Lung (tissue), 12 donors: ENCODE measurements around the gene SLX4. TPM values are rescaled to one million over a fixed set of nuclear protein-coding genes. Genes with fewer than 3 reads are reported as not detected.

ENCODE experiments used
- ATAC-seq: fragments of 200-7000 bp; cut with Tn5 transposase; one replicate; pipeline ENCODE4 v1.9.1; 2020; ENCODE audit warnings: moderate number of reproducible peaks; ENCODE audit not compliant: insufficient read depth, low FRiP score
- DNase-seq, 3 donors: peaks; one replicate each; pipeline ENCODE4 v3.0.0-alpha.2; 2013 to 2017
- H3K27ac ChIP-seq, 2 donors: one replicate each; pipeline ENCODE4 v1.5.1; 2013; ENCODE audit warnings: mild to moderate bottlenecking in 2 of 2, moderate library complexity in 2 of 2, control low read depth in 1 of 2, inconsistent platforms in 1 of 2, low read depth in 1 of 2, low read length in 1 of 2
- H3K27me3 ChIP-seq, 3 donors: one replicate each; pipeline ENCODE4 v1.5.1; 2013; ENCODE audit warnings: low read length in 2 of 3; ENCODE audit not compliant: control insufficient read depth in 3 of 3, insufficient read depth in 3 of 3
- H3K36me3 ChIP-seq, 4 donors: one replicate each; pipeline ENCODE4 v1.5.1; 2013; ENCODE audit warnings: low read length in 4 of 4, mild to moderate bottlenecking in 1 of 4, moderate library complexity in 1 of 4; ENCODE audit not compliant: control insufficient read depth in 4 of 4, insufficient read depth in 4 of 4
- H3K4me1 ChIP-seq, 5 donors: one replicate each; pipeline ENCODE4 v1.5.1; 2013; ENCODE audit warnings: low read length in 5 of 5, mild to moderate bottlenecking in 2 of 5, moderate library complexity in 1 of 5; ENCODE audit not compliant: control insufficient read depth in 5 of 5, insufficient read depth in 5 of 5
- H3K4me3 ChIP-seq: one replicate; pipeline ENCODE4 v1.5.1; 2013; ENCODE audit warnings: mild to moderate bottlenecking, control low read depth, moderate library complexity
- H3K9ac ChIP-seq, 2 donors: one replicate each; pipeline ENCODE4 v1.5.1; 2013; ENCODE audit warnings: low read length in 2 of 2, control low read depth in 1 of 2; ENCODE audit not compliant: insufficient read depth in 1 of 2
- H3K9me3 ChIP-seq, 4 donors: one replicate each; pipeline ENCODE4 v1.5.1; 2013; ENCODE audit warnings: low read length in 3 of 4, mild to moderate bottlenecking in 1 of 4, moderate library complexity in 1 of 4; ENCODE audit not compliant: control insufficient read depth in 4 of 4, insufficient read depth in 3 of 4
- WGBS, 2 donors: extraction: QIAGEN DNeasy Blood & Tissue Kit; methylation state at CpG; one replicate each; pipeline ENCODE4 v1.1.7; 2013; 5-methylcytosine and 5-hydroxymethylcytosine counted together
- polyA plus RNA-seq, 2 donors: library from polyadenylated mRNA; stranded (reverse); fragments of 200-250 nt; gene quantifications; one replicate each; pipeline ENCODE4 v1.2.1, GENCODE V29; 2013
- total RNA-seq, 2 donors: library from RNA; depleted of rRNA in 1 of 2; stranded (reverse); fragments of >200 nt in 1 of 2; gene quantifications; one replicate each; pipeline ENCODE4 v1.2.1, GENCODE V29; 2014 to 2021
- TF ChIP-seq, protein P1 (sequence below): IDR thresholded peaks from 2 replicates; pipeline ENCODE4 v1.5.1; 2012; ENCODE audit warnings: mild to moderate bottlenecking; ENCODE audit errors: control extremely low read depth, extremely low read depth
- donor health status: control.
- donor health status: control.
- donor health status: Bipolar disorder and iron deficiency.
- donor health status: healthy.
- donor health status: DM: yes; HTN: yes; CAD: no.

Gene SLX4
- total and polyA plus RNA-seq, 4 donors: 2.4 to 7.0 (median 3.7) TPM

DNA sequence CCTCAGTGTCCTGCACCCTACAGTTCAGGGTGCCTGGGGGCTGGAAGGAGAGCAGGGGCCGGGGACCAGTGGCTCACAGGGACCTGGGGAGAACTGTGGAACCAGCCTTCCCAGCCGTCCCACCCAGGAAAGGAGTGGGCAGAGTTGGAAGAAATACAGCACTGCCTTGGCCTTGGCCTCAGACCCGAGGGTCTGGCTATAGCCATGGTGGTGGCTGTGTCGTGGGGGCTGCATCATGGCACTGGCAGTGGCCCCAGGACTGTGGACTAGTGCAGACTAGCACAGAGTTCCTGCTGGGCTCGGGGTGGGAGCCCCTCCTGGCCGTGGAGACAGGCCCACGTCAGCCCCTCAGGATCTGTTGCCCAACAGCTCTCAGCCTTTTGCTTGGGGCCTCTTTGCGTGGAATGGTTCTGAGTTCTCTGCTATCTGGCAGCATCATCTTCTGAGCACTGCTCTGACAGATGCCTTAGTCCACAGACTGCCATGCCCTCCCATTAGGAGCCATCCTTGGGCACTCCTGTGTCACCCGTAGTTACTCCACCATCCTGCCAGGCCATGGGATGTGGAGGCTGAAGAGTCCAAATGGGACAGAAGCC, 30.5 kb upstream of the SLX4 start:
- no peak overlapping the region for H3K4me3 ChIP-seq
- no peak for DNase-seq
- no peak overlapping the region for H3K9ac ChIP-seq
- H3K4me1 ChIP-seq: peaks cover 0 to 12% (median 8%) of the 10 kb centered on the region in 5 donors
- H3K27me3 ChIP-seq: no peaks in the 10 kb centered on the region
- TF ChIP-seq, protein P1, sequence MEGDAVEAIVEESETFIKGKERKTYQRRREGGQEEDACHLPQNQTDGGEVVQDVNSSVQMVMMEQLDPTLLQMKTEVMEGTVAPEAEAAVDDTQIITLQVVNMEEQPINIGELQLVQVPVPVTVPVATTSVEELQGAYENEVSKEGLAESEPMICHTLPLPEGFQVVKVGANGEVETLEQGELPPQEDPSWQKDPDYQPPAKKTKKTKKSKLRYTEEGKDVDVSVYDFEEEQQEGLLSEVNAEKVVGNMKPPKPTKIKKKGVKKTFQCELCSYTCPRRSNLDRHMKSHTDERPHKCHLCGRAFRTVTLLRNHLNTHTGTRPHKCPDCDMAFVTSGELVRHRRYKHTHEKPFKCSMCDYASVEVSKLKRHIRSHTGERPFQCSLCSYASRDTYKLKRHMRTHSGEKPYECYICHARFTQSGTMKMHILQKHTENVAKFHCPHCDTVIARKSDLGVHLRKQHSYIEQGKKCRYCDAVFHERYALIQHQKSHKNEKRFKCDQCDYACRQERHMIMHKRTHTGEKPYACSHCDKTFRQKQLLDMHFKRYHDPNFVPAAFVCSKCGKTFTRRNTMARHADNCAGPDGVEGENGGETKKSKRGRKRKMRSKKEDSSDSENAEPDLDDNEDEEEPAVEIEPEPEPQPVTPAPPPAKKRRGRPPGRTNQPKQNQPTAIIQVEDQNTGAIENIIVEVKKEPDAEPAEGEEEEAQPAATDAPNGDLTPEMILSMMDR: no peak
- 90 to 95% methylated on average over 9 of the region's 9 CpGs for WGBS, 2 donors
- no peak overlapping the region for H3K27ac ChIP-seq
- ATAC-seq: no peak
- no peaks in the 10 kb centered on the region for H3K9me3 ChIP-seq
- peaks cover 0 to 12% (median 3%) of the 10 kb centered on the region in 4 donors for H3K36me3 ChIP-seq

DNA sequence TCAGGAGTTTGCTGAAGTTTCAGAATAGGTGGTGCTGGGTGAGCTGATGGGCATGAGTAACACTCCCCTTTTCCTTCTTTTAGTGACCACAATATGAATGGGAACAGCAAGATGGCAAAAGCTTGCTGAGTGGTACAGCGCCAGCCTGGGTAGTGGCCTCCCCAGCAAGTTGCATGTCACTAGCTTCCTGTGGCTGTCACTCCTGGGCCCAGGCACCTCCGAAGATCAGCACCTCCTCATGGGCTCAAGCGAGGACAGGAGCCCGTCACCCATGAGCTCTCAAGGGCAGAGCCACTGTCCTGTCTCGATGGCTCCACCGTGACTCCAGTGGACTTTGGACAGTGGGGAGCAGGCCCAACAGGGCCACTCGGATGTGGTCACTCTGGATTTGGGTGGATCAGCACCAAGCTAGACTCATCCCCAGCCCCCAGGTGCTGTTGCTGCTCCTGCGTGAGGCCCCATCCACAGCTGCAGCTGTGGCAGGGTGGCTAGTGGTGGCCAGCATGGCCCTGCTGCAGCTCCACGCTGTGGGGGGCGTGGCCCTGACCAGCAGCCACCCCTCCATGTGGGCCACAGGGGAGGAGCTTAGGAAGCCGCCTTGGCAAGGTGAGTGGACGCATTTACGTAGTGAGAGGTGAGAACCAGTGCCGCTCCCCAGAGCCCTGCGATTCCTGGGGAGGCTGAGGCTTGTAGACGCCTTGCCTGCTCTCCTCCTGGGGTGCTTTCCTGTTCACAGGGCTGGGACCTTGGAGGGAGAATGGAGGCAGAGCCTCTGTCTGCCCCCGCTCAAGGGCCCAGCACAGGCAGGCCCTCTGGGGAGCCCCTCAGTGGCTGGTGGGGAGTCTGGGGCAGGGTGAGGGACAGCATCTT, 29.5 kb upstream of the SLX4 start:
- Histone ChIP-seq H3K4me1 (peaks cover 0 to 10% (median 8%) of the 10 kb centered on the region in 5 donors), H3K4me3 (no peak overlapping the region), H3K36me3 (peaks cover 0 to 12% (median 3%) of the 10 kb centered on the region in 4 donors), H3K9me3 (no peaks in the 10 kb centered on the region), H3K9ac (no peak overlapping the region), H3K27ac (no peak overlapping the region), H3K27me3 (no peaks in the 10 kb centered on the region)
- WGBS, 2 donors: 96 to 98% methylated on average over 17 of the region's 17 CpGs
- DNase-seq (no peak), ATAC-seq (no peak)
- TF ChIP-seq, protein P1: no peak

DNA sequence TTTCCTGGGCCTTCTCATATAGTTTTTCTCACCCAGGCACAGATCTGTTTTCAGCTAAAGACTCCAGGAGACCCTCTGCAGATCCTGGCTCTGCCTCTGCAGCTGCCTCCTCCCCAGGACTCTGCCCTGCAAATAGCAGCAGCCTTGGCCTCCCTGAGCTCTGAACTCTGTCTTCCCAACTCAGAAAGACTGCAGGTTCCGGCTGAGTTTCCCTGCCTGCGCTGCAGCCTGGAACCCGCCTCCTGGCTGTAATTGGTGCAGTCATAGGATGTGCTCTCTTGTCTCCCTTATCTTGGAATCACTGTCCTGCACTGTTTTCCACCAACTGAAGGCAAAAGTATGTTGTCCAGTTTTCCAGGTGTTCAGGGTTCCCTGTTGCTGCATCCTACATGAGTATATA, 28.8 kb upstream of the SLX4 start:
- no peak overlapping the region for H3K4me3 ChIP-seq
- no peak overlapping the region for H3K27ac ChIP-seq
- H3K4me1 ChIP-seq: peaks cover 0 to 8% (median 3%) of the 10 kb centered on the region in 5 donors
- H3K36me3 ChIP-seq: peaks cover 0 to 10% (median 3%) of the 10 kb centered on the region in 4 donors
- no peaks in the 10 kb centered on the region for H3K9me3 ChIP-seq
- ATAC-seq (no peak), DNase-seq (no peak)
- no peaks in the 10 kb centered on the region for H3K27me3 ChIP-seq
- 95 to 98% methylated on average over 3 of the region's 3 CpGs for WGBS, 2 donors
- H3K9ac ChIP-seq: no peak overlapping the region
- TF ChIP-seq, protein P1: no peak
